Choroid plexus epithelial cell (primary cell): ENCODE results near the gene ADGRF1.
"Not testable (repeated sequence)": the region's sequence is repeated elsewhere in the genome, so short reads cannot be mapped to it uniquely, and the experiment has no call there.

Source experiments
- DNase-seq: peaks from one replicate; pipeline ENCODE4 v3.0.0-alpha.2; 2010; ENCODE audit warnings: low read depth
- H3K4me3 ChIP-seq: 2 replicates; pipeline ENCODE4 v1.5.1; 2011; ENCODE audit warnings: low read depth, mild to moderate bottlenecking, control low read depth, low read length, moderate library complexity
- CTCF ChIP-seq: conservative IDR thresholded peaks from 2 replicates; pipeline ENCODE4 v1.5.1; 2011; ENCODE audit warnings: low read depth, mild to moderate bottlenecking, control low read depth, inconsistent platforms, low read length, moderate library complexity

Gene ADGRF1

GRCh38 chr6:46996860-46997641 lies 45.1 kb downstream of the ADGRF1 start:
- TF ChIP-seq CTCF: no peak
- no peak for DNase-seq
- no peak overlapping the region for H3K4me3 ChIP-seq

GRCh38 chr6:46994933-46995332 lies 47.2 kb downstream of the ADGRF1 start:
- no peak overlapping the region for H3K4me3 ChIP-seq
- DNase-seq: no peak
- TF ChIP-seq CTCF: no peak

GRCh38 chr6:46993846-46994245 lies 48.3 kb downstream of the ADGRF1 start:
- TF ChIP-seq CTCF: no peak
- no peak overlapping the region for H3K4me3 ChIP-seq
- peak; percentile 68 for DNase-seq

- H3K4me3 ChIP-seq, DNase-seq: not testable (repeated sequence)
Measured at GRCh38 chr6:46992391-46992790, 49.7 kb downstream of the ADGRF1 start.

- not testable (repeated sequence) for H3K4me3 ChIP-seq
- TF ChIP-seq CTCF: peak; percentile 66
- peak; percentile 85 for DNase-seq
Measured at GRCh38 chr6:46990818-46991510, 51.2 kb downstream of the ADGRF1 start.

- no peak for TF ChIP-seq CTCF
- H3K4me3 ChIP-seq: no peak overlapping the region
- no peak for DNase-seq
Measured at GRCh38 chr6:46990031-46990644, 52.0 kb downstream of the ADGRF1 start.

- H3K4me3 ChIP-seq: no peak overlapping the region
Measured at GRCh38 chr6:46989398-46989797, 52.7 kb downstream of the ADGRF1 start.

More at GRCh38 chr6:46989398-46989797, 52.7 kb downstream of the ADGRF1 start:
- TF ChIP-seq CTCF: no peak
- DNase-seq: no peak
